IPS-18a (cell line): ENCODE measurements around the gene THUMPD1.
"Not testable (repeated sequence)": the region's sequence is repeated elsewhere in the genome, so short reads cannot be mapped to it uniquely, and the experiment has no call there.

Experiments used
- H3K27ac ChIP-seq: one replicate; pipeline ENCODE4 v1.5.1; 2013; ENCODE audit warnings: low read length
- H3K27me3 ChIP-seq: one replicate; pipeline ENCODE4 v1.6.1; 2013; ENCODE audit warnings: mild to moderate bottlenecking, low read length; ENCODE audit not compliant: control insufficient read depth, insufficient read depth
- H3K36me3 ChIP-seq: one replicate; pipeline ENCODE4 v1.6.1; 2013; ENCODE audit warnings: low read depth, low read length; ENCODE audit not compliant: control insufficient read depth
- H3K4me1 ChIP-seq: one replicate; pipeline ENCODE4 v1.6.1; 2013; ENCODE audit warnings: low read depth, low read length; ENCODE audit not compliant: control insufficient read depth
- H3K4me3 ChIP-seq: one replicate; pipeline ENCODE4 v1.5.1; 2013; ENCODE audit warnings: low read length
- H3K9ac ChIP-seq: one replicate; pipeline ENCODE4 v1.6.1; 2013; ENCODE audit warnings: mild to moderate bottlenecking, low read length, moderate library complexity
- H3K9me3 ChIP-seq: one replicate; pipeline ENCODE4 v1.6.1; 2013; ENCODE audit warnings: low read depth, low read length; ENCODE audit not compliant: control insufficient read depth

The THUMPD1 gene

DNA sequence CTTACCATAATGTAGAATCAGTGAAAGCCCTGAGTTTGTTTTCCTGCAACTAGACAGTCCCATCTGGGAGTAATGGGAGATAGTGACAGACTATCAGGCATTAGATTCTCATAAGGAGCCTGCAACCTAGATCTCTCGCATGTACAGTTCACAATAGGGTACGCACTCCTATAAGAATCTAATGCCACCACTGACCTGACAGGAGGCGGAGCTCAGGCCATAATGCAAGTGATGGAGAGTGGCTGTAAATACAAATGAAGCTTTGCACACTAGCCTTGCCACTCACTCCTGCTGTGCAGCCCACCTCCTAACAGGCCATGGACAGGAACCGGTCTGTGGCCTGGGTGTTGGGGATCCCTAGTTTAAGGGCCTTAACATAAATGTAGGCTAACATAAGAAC lies 21.4 kb downstream of the THUMPD1 start:
- H3K4me3 ChIP-seq, result no peak overlapping the region
- no peaks in the 10 kb centered on the region for H3K36me3 ChIP-seq
- no peaks in the 10 kb centered on the region for H3K27me3 ChIP-seq
- H3K27ac ChIP-seq, result no peak overlapping the region
- H3K4me1 ChIP-seq, result no peaks in the 10 kb centered on the region
- no peaks in the 10 kb centered on the region for H3K9me3 ChIP-seq
- no peak overlapping the region for H3K9ac ChIP-seq

DNA sequence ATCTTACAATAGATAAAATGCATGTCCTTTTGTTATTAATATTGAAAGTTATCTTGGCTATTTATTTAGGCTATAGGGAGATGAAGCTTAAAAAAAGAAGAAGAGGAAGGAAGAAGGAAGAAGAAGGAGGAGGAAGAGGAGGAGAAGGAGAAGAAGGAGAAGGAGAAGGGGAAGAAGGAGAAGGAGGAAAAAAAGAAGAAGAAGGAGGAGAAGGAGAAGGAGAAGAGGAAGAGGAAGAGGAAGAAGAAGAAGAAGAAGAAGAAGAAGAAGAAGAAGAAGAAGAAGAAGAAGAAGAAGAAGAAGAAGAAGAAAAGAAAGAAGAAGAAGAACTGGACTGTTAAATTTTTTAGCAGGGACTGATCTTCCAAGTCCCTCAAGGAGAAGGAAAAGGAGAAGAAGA lies 23.9 kb downstream of the THUMPD1 start:
- H3K27me3 ChIP-seq, H3K36me3 ChIP-seq, H3K4me1 ChIP-seq, H3K4me3 ChIP-seq, H3K9ac ChIP-seq, H3K27ac ChIP-seq, H3K9me3 ChIP-seq: not testable (repeated sequence)

DNA sequence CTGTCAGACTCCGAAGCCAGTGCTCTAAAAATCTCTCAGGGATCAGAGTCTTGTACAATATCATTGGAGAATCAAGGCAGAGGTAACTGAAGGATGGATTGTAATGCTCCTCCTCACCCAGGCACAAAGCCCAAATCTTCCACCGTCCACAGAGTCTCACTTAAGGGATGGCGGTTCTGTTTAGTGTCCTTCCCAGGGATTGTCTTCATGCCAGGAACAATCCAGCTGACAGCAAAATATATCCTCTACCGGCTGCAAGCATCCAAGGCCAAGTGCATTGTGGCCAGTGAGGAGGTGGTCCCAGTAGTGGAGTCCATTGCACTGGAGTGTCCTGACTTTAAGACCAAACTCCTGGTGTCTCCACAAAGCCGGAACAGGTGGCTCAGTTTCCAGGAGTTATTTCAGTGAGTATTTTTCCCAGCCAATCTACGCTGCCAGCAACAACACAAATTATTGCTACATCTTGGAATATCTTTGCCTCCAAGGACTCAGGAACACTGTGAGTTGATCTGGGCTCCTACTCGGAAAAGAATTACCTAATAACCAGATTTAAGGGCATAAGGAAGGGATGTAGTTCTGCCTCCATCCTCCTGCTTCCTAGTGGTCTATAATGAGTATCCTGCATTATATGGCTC lies 30.2 kb downstream of the THUMPD1 start:
- no peak overlapping the region for H3K27ac ChIP-seq

DNA sequence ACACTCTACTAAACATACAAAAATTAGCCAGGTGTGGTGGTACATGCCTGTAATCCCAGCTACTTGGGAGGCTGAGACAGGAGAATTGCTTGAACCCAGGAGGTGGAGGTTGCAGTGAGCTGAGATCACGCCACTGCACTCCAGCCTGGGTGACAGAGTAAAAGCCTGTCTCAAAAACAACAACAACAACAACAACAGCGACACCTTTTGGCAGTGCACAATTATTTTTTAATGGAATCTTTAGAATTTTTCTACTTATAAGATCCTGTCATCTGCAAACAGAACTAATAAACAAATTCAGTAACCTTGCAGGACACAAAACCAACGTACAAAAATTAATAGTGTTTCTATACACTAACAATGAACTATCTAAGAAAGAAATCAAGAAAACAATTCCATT lies 33.5 kb downstream of the THUMPD1 start:
- not testable (repeated sequence) for H3K9me3 ChIP-seq, H3K4me1 ChIP-seq, H3K4me3 ChIP-seq, H3K27ac ChIP-seq, H3K36me3 ChIP-seq, H3K27me3 ChIP-seq, H3K9ac ChIP-seq

More for the DNA sequence above, 30.2 kb downstream of the THUMPD1 start:
- Histone ChIP-seq H3K4me1 (no peaks in the 10 kb centered on the region), H3K27me3 (no peaks in the 10 kb centered on the region), H3K4me3 (no peak overlapping the region), H3K9me3 (no peaks in the 10 kb centered on the region), H3K9ac (no peak overlapping the region), H3K36me3 (no peaks in the 10 kb centered on the region)

DNA sequence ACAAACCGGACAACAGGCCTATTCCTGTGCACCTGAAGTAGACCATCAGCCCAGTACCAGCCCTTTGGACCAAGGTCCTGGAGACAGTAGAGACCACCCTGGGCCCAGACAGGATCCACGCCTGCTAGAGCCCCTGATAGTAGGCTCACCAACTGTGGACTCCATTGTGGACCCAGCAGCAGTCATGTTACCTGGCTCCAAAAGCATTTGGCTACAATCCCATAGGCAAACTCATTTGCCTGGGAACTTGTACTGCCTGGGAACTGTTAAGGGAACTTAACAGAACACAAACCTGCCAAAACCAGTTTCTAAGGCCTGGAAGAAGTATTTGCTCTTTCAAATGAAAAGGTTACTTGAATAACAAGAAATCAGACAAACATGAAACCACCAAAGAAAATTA lies 34.2 kb downstream of the THUMPD1 start:
- no peak overlapping the region for H3K27ac ChIP-seq
- no peaks in the 10 kb centered on the region for H3K36me3 ChIP-seq
- no peak overlapping the region for H3K9ac ChIP-seq
- no peak overlapping the region for H3K4me3 ChIP-seq
- H3K27me3 ChIP-seq, result no peaks in the 10 kb centered on the region
- no peaks in the 10 kb centered on the region for H3K4me1 ChIP-seq
- no peaks in the 10 kb centered on the region for H3K9me3 ChIP-seq

DNA sequence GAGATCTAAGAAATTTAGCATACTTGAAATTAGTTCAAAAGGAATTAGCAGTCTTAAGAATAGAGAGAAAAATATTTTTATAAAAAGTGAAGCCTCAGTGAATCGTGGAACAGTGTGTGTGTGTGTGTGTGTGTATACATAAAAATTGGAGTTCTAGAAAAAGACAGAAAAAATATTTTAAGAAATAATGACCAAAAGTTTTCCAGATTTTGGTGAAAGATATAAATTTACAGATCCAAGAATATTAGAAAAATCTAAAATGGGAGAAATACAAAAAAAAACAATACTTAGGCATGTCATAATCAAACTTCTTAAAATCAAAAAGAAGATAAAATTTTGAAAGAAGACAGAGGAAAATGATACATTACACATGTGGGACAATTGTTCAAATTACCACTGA lies 35.6 kb downstream of the THUMPD1 start:
- H3K27me3 ChIP-seq, H3K4me3 ChIP-seq, H3K9me3 ChIP-seq, H3K27ac ChIP-seq, H3K36me3 ChIP-seq, H3K4me1 ChIP-seq, H3K9ac ChIP-seq: not testable (repeated sequence)

DNA sequence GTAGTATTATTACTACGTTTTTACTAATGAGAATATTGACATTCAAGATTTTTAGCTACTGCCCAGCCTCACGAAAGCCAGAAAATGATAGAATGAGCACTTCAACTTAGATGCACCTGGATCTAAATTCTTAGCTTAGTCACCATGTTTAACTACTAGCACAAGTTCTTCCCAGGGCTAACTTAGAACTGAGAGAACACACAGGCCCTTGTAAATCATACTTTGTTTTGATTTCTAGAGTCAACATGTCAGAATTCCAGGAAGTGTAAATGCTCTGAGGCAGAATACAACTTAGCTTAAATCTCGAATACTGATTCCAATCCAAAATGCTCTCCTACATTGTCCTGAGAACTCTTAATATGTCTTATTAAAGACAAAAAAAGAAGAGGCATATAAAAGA lies 37.3 kb downstream of the THUMPD1 start:
- H3K4me3 ChIP-seq, result no peak overlapping the region
- no peaks in the 10 kb centered on the region for H3K27me3 ChIP-seq
- H3K36me3 ChIP-seq, result no peaks in the 10 kb centered on the region
- no peaks in the 10 kb centered on the region for H3K9me3 ChIP-seq
- no peak overlapping the region for H3K9ac ChIP-seq
- H3K27ac ChIP-seq, result no peak overlapping the region
- H3K4me1 ChIP-seq, result no peaks in the 10 kb centered on the region

DNA sequence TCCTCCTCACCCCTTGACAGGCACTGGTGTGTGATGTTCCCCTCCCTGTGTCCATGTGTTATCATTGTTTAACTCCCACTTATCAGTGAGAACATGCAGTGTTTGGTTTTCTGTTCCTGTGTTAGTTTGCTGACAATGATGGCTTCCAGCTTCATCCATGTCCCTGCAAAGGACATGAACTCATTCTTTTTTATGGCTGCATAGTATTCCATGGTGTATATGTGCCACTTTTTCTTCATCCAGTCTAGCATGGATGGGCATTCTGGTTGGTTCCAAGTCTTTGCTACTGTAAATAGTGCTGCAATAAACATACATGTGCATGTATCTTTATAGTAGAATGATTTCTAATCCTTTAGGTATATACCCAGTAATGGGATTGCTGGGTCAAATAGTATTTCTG lies 39.9 kb downstream of the THUMPD1 start:
- not testable (repeated sequence) for H3K36me3 ChIP-seq, H3K9ac ChIP-seq, H3K9me3 ChIP-seq, H3K27me3 ChIP-seq, H3K27ac ChIP-seq, H3K4me1 ChIP-seq, H3K4me3 ChIP-seq

DNA sequence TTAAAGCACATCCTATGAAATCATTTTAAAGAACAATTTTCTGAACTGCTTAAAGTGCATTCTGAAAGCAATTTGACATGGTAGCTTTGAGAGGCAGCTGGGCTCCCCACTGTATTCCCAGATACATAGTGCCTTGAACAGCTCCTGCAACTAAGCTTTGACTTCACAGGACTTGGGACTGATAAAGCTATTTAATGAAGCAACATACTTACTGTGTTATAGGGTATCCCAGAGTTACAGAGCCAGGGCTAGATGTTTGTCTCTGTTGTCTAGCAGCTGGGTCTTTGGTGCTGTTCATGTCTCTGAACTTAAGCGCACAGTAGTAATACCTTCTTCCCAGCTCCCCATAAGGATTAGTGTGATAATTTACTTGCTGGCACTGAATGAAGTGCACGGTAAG lies 45.0 kb downstream of the THUMPD1 start:
- H3K27me3 ChIP-seq, result no peaks in the 10 kb centered on the region
- H3K27ac ChIP-seq, result no peak overlapping the region
- H3K9ac ChIP-seq, result no peak overlapping the region
- H3K4me3 ChIP-seq, result no peak overlapping the region
- no peaks in the 10 kb centered on the region for H3K36me3 ChIP-seq
- H3K4me1 ChIP-seq, result no peaks in the 10 kb centered on the region
- H3K9me3 ChIP-seq, result no peaks in the 10 kb centered on the region

DNA sequence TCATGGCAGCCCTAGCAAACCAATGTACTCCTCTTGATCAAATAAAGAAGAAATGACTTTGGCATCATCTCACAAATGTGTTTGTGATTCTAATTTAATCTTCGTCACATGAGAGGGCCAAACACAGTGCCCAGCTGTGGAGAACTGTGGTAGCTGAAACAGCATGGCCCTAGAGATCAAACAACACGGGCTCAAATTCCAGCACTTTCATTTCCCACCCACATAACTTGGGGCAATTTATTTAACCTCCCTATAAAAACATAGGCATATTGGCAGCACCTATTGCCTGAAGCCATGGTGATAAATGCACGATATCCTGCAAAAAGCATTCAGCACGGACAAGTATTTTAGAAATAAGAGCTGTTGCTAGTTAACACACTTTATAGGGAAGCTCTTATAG lies 46.6 kb downstream of the THUMPD1 start:
- Histone ChIP-seq H3K9me3 (no peaks in the 10 kb centered on the region), H3K9ac (no peak overlapping the region), H3K4me1 (no peaks in the 10 kb centered on the region), H3K36me3 (no peaks in the 10 kb centered on the region), H3K27me3 (no peaks in the 10 kb centered on the region), H3K4me3 (no peak overlapping the region), H3K27ac (no peak overlapping the region)

DNA sequence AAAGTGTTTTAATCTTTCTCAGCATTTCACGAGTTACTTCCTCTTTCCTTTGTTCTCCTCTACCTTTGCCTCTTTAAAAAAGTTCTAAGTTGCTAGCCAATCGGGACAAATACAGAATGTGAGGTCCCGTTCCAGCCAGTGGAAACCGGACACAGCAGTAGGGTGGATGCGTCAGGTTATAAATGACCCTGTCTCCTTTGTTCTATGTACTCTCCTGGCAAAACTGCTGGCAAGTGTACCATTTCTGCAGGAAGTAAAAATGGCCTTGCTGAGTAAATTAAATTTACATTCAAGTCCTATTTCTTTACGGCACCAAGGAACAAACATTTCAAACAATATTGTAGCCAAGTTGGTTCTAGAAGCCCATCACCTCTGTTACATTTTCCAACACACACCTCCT lies 47.5 kb downstream of the THUMPD1 start:
- not testable (repeated sequence) for H3K27ac ChIP-seq, H3K27me3 ChIP-seq, H3K36me3 ChIP-seq, H3K4me3 ChIP-seq, H3K9me3 ChIP-seq, H3K4me1 ChIP-seq, H3K9ac ChIP-seq

DNA sequence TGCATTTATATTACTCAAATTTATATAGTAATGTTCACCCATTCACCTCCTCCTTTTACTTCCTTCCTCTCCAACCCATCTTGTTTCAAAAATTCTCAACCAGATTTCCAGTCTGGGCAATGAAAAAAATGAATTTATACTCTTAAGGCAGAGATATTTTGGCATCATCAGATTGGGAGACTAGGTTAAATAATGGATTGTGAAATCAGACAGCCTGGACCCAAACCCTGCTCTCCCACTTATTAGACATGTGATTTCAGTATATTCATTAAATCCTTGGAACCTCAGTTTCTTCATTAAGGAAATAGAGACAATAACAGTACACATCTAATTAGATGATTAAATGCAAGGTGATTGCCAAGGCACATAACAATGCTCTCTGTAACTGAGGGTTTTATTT lies 52.0 kb downstream of the THUMPD1 start:
- no peak overlapping the region for H3K27ac ChIP-seq
- no peak overlapping the region for H3K9ac ChIP-seq
- H3K27me3 ChIP-seq, result no peaks in the 10 kb centered on the region
- H3K4me3 ChIP-seq, result no peak overlapping the region
- H3K36me3 ChIP-seq, result no peaks in the 10 kb centered on the region
- no peaks in the 10 kb centered on the region for H3K4me1 ChIP-seq
- H3K9me3 ChIP-seq, result peaks cover 2% of the 10 kb centered on the region
